ENCODE data around the gene GAS2.

DNA sequence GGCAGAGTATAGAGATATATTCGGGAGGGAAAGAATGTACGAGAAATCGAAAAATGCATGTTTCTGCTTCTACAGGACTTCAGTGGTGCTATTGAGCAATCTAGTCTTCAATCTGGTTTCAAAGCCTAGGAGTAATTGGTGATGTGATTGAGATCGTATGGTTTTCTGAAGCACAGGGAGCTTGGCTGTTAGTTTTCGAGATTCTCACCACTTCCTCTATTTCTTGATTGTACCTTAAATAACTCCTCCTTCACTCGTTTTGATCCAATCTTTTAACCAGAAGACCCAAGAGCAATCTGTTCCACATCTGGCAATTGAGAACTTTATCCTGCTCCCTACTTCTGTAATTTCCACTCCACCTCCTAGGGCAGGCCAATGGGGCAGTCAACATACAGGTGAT, 193.3 kb downstream of the GAS2 start:
- TF ChIP-seq CTCF (IDR thresholded peaks at IDR 0.05), result no peak
- TF ChIP-seq POLR2A (IDR thresholded peaks at IDR 0.05), result no peak
- no peak for TF ChIP-seq POLR2AphosphoS5 (IDR thresholded peaks at IDR 0.05)
- TF ChIP-seq EP300 (IDR thresholded peaks at IDR 0.05), result no peak
